ENCODE measurements around the gene AFAP1. TPM values are rescaled to one million over a fixed set of nuclear protein-coding genes. Genes with fewer than 3 reads are reported as not detected.

AFAP1 gene
- total RNA-seq, 1 experiment from 2014 or later = 23.6 TPM

GRCh38 chr4:7971881-7972500 is 32.3 kb upstream of the AFAP1 start:
- no peaks in the 10 kb centered on the region for H3K9me3 Mint-ChIP-seq
- H3K27ac Mint-ChIP-seq = peak overlapping the region; percentile 88; the same call in 1 of the 2 replicates
- TF ChIP-seq ZNF121 (CRISPR knock-in tag; IDR thresholded peaks at IDR 0.05) = peak; percentile 31; the same call in 1 of the 2 replicates
- no peak for TF ChIP-seq CDX4 (CRISPR knock-in tag; IDR thresholded peaks at IDR 0.05; ENCODE audit: borderline replicate concordance)
- DNase-seq (ENCODE audit: low spot score) (no peak), ATAC-seq (0 out of 2 replicates have a peak, but pooled peaks have one; percentile 5)
- ChIA-PET POLR2A (no interaction called here), CTCF (no interaction called here)
- H3K4me3 Mint-ChIP-seq = no peak overlapping the region
- no peaks in the 10 kb centered on the region for H3K36me3 Mint-ChIP-seq
- no peaks in the 10 kb centered on the region for H3K27me3 Mint-ChIP-seq (ENCODE audit: low read depth)
- peaks cover 33% of the 10 kb centered on the region for H3K4me1 Mint-ChIP-seq

- peaks cover 30% of the 10 kb centered on the region for H3K4me1 Mint-ChIP-seq
- DNase-seq (ENCODE audit: low spot score) (no peak), ATAC-seq (no peak)
- no peaks in the 10 kb centered on the region for H3K9me3 Mint-ChIP-seq
- ChIA-PET CTCF (interaction anchor here (0.7 to 0.8 kb wide), 2 partner anchors 12 to 167 kb away, joined by 3 to 4 read pairs; no protein-coding TSS in a partner anchor), POLR2A (no interaction called here)
- TF ChIP-seq ESRRA (CRISPR knock-in tag; IDR thresholded peaks at IDR 0.05; ENCODE audit: borderline replicate concordance) = no peak
- TF ChIP-seq SMAD4 (CRISPR knock-in tag; IDR thresholded peaks at IDR 0.05) = no peak
- TF ChIP-seq JUN (CRISPR knock-in tag; IDR thresholded peaks at IDR 0.05) = no peak
- no peak for TF ChIP-seq SP1 (CRISPR knock-in tag; conservative IDR thresholded peaks at IDR 0.05)
- TF ChIP-seq ZNF121 (CRISPR knock-in tag; IDR thresholded peaks at IDR 0.05) = no peak
- TF ChIP-seq TEAD4 (CRISPR knock-in tag; IDR thresholded peaks at IDR 0.05) = no peak
- TF ChIP-seq NFYB (CRISPR knock-in tag; conservative IDR thresholded peaks at IDR 0.05; ENCODE audit: low read depth) = no peak
- TF ChIP-seq MLX (CRISPR knock-in tag; IDR thresholded peaks at IDR 0.05) = no peak
- TF ChIP-seq FOXJ3 (CRISPR knock-in tag; IDR thresholded peaks at IDR 0.05; ENCODE audit: borderline replicate concordance) = no peak
- no peak for TF ChIP-seq AFF4 (CRISPR knock-in tag; IDR thresholded peaks at IDR 0.05; ENCODE audit: borderline replicate concordance)
- TF ChIP-seq ZNF232 (CRISPR knock-in tag; IDR thresholded peaks at IDR 0.05) = no peak
- TF ChIP-seq FOXP4 (CRISPR knock-in tag; IDR thresholded peaks at IDR 0.05) = no peak
- TF ChIP-seq ATF1 (CRISPR knock-in tag; IDR thresholded peaks at IDR 0.05) = no peak
- no peak for TF ChIP-seq ZBTB21 (CRISPR knock-in tag; IDR thresholded peaks at IDR 0.05; ENCODE audit: borderline replicate concordance)
- no peak for TF ChIP-seq PREB (CRISPR knock-in tag; IDR thresholded peaks at IDR 0.05; ENCODE audit: borderline replicate concordance)
- H3K27ac Mint-ChIP-seq = no peak overlapping the region
- no peaks in the 10 kb centered on the region for H3K27me3 Mint-ChIP-seq (ENCODE audit: low read depth)
- no peaks in the 10 kb centered on the region for H3K36me3 Mint-ChIP-seq
- H3K4me3 Mint-ChIP-seq = no peak overlapping the region
These were observed 31.5 kb upstream of the AFAP1 start for GRCh38 chr4:7971159-7971631.
